Upper lobe of left lung (tissue), 4 donors: ENCODE data around the gene TATDN2.
"Not testable (repeated sequence)": the region's sequence is repeated elsewhere in the genome, so short reads cannot be mapped to it uniquely, and the experiment has no call there.

Experiments
- EP300 ChIP-seq, 4 donors: sonication (generic); formaldehyde crosslinking; IDR thresholded peaks; one replicate each; pipeline ENCODE4 v1.5.1; 2017; ENCODE audit warnings: antibody characterized with exemption in 4 of 4, control low read depth in 2 of 4
- POLR2A ChIP-seq, 4 donors: fragments of 450-650 bp; IDR thresholded peaks; one replicate each; pipeline ENCODE4 v1.5.1; 2016 to 2017; ENCODE audit warnings: antibody characterized with exemption in 4 of 4, mild to moderate bottlenecking in 2 of 4
- POLR2AphosphoS5 ChIP-seq, 2 donors: sonication (generic); formaldehyde crosslinking; IDR thresholded peaks; one replicate each; pipeline ENCODE4 v1.5.1; 2017; ENCODE audit warnings: antibody characterized with exemption in 2 of 2
- TF ChIP-seq, protein P1 (sequence below), 6 experiments: fragments of 450-650 bp in 4 of 6; fragments of 200-600 bp in 2 of 6; sonication (generic) in 2 of 6; IDR thresholded peaks; one replicate each; pipeline ENCODE4 v1.5.1; 2016 to 2019; ENCODE audit warnings: antibody characterized with exemption in 6 of 6

DNA sequence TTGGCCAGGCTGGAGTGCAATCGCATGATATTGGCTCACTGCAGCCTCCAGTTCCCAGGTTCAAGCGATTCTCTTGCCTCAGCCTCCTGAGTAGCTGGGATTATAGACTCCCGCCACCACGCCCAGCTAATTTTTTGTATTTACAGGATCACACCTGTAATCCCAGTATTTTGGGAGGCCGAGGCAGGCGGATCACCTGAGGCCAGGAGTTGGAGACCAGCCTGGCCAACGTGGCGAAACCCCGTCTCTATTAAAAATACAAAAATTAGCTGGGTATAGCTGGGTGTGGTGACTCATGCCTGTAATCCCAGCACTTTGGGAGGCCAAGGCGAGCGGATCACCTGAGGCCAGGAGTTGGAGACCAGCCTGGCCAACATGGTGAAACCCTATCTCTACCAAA is 24.2 kb downstream of the TATDN2 start:
- TF ChIP-seq, protein P1, sequence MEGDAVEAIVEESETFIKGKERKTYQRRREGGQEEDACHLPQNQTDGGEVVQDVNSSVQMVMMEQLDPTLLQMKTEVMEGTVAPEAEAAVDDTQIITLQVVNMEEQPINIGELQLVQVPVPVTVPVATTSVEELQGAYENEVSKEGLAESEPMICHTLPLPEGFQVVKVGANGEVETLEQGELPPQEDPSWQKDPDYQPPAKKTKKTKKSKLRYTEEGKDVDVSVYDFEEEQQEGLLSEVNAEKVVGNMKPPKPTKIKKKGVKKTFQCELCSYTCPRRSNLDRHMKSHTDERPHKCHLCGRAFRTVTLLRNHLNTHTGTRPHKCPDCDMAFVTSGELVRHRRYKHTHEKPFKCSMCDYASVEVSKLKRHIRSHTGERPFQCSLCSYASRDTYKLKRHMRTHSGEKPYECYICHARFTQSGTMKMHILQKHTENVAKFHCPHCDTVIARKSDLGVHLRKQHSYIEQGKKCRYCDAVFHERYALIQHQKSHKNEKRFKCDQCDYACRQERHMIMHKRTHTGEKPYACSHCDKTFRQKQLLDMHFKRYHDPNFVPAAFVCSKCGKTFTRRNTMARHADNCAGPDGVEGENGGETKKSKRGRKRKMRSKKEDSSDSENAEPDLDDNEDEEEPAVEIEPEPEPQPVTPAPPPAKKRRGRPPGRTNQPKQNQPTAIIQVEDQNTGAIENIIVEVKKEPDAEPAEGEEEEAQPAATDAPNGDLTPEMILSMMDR (IDR thresholded peaks at IDR 0.05): not testable (repeated sequence)
- not testable (repeated sequence) for TF ChIP-seq POLR2A, POLR2AphosphoS5, EP300 (IDR thresholded peaks at IDR 0.05)
